GM18508 (cell line): ENCODE data around the gene SLC5A1.
"Not testable (repeated sequence)": the region's sequence is repeated elsewhere in the genome, so short reads cannot be mapped to it uniquely, and the experiment has no call there.

Experiments
- ATAC-seq: cut with Tn5 transposase; IDR thresholded peaks from one replicate; pipeline ENCODE4 v1.9.1; 2021; ENCODE audit warnings: moderate number of reproducible peaks; ENCODE audit not compliant: insufficient read depth, unreplicated experiment

Gene SLC5A1

DNA sequence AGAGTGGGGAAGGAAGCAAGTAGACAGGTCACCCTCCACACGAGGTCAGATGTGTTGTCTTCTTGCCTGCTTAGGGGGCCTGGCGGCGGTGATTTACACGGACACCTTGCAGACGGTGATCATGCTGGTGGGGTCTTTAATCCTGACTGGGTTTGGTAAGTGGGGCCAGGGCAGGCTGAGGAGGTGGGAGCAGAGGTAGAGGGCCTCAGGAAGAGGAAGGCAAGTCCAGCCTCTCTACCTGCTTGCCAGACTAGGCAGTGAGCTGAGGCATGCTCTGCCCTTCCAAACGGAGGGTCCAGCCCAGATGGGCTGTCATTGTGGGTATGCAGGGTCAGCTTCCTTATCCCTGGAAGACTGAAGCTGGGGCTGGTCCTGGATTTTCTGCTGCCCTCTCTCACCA is 39.9 kb downstream of the SLC5A1 start:
- ATAC-seq, result no peak

DNA sequence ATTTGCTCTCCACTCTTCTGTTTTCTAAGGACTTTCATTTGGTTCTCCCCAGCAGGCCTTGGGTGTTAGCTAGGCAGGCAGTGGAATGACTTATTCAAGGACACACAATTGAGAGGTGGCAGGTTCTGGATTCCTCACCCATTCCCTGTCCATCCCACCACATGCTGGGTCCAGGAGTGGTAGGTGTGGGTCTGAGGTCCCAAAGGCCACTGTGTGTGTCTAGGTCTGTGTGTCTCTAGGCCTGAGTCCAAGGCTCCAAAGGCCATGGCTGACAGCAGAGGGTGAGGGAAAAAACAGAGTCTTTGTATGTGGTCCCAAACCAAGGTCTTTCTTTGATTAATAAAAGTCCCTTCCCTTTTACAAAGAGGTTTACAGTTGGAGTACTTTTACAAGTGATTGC is 40.8 kb downstream of the SLC5A1 start:
- no peak for ATAC-seq

- no peak for ATAC-seq
These were observed 45.0 kb downstream of the SLC5A1 start for GRCh38 chr22:32088084-32088483.

- ATAC-seq, result no peak
These were observed 54.0 kb downstream of the SLC5A1 start for GRCh38 chr22:32097018-32097417.

DNA sequence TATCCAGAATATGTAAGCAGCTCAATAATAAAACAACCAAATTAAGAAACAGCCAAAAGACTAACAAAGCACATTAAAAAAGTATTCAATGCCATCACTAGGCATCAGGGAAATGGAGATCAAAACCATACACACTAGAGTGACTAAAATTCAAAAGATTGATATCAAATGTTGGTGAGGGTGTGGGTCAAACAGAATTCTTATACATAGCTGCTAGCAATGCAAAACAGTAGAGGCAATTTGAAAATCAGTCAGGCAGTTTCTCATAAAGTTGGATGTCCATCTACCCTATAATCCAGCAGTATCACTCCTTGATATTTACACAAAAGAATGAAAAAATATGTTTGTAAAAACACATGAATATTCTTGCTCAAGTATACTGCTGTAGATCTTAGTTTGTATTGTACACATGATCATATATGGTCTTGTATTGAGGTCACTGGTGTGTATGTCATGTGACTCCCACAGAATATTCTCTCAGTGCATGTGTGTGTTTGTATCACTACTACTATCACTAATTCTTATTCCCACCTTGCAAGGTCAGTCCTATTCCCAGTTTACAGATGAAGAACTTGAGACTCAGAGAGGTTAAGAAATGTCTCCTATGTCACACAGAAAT is 54.9 kb downstream of the SLC5A1 start:
- no peak for ATAC-seq

- ATAC-seq, result no peak
These were observed 57.6 kb downstream of the SLC5A1 start for GRCh38 chr22:32100711-32101110.

- ATAC-seq, result no peak
These were observed 60.7 kb downstream of the SLC5A1 start for GRCh38 chr22:32103658-32104315.

GRCh38 chr22:32106930-32107329 is 63.9 kb downstream of the SLC5A1 start:
- no peak for ATAC-seq

- no peak for ATAC-seq
These were observed 69.3 kb downstream of the SLC5A1 start for GRCh38 chr22:32112380-32112779.

- ATAC-seq, result no peak
These were observed 76.6 kb downstream of the SLC5A1 start for GRCh38 chr22:32119568-32120235.

GRCh38 chr22:32120603-32121002 is 77.5 kb downstream of the SLC5A1 start:
- no peak for ATAC-seq

GRCh38 chr22:32122899-32123298 is 79.8 kb downstream of the SLC5A1 start:
- ATAC-seq, result no peak

- ATAC-seq, result no peak
These were observed 80.6 kb downstream of the SLC5A1 start for GRCh38 chr22:32123657-32124056.

GRCh38 chr22:32127904-32128303 is 84.8 kb downstream of the SLC5A1 start:
- no peak for ATAC-seq

DNA sequence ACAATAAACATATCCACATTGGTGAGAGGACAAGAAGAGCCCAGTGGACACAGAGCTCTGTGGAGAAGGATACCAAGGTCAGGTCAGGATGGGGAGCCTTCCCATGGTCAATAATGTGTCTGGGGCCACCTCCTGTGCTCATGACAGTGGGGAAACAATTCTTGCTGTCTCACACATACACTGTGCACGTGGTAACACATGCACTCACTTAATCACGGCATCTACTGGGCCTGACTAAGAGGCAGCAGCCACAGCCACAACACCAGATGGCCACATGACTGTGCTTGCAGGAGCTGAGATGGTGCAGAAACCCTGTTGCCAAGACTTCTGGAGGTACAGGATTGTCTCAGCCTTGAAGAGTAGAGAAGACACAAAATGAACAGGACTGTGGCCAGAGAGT is 87.4 kb downstream of the SLC5A1 start:
- no peak for ATAC-seq

- no peak for ATAC-seq
These were observed 89.1 kb downstream of the SLC5A1 start for GRCh38 chr22:32132126-32132525.

DNA sequence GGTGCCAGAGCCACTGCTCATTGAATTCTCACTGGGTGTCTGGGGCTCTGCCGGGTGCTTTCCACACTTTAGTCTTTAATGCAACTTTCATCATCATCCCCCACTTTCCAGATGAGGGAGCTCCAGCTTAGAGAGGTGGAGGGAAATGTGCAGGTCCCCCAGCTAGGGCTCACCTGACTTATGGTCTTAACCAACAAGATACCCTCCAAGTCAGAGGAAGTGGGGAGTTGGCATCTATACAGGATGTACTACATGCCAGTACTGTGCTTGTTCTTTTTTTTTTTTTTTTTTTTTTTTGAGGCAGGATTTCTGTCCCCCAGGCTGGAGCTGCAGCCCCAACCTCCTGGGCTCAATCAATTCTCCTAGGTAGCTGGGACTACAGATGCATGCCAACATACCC is 89.7 kb downstream of the SLC5A1 start:
- ATAC-seq, result no peak

- not testable (repeated sequence) for ATAC-seq
These were observed 91.7 kb downstream of the SLC5A1 start for GRCh38 chr22:32134796-32135195.

DNA sequence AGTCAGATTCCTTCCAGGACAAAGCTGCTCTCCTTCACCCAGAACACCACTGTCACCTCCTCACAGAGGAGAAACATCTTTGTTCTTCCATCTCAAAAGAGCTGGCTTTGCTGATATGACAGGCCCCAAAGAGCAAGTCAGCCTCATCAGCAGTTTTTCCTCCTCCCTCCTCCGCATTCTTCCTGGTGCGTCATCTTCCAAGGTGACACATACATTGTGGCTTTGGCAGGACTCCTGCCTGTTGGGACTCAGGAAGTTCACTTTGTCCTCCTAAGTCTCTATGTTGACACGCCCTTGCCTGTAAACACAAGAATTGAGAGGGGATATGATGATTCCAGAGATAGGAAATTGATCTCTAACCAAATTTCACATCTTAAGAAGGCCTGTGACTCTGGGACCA is 92.9 kb downstream of the SLC5A1 start:
- ATAC-seq, result not testable (repeated sequence)

- not testable (repeated sequence) for ATAC-seq
These were observed 93.8 kb downstream of the SLC5A1 start for GRCh38 chr22:32136881-32137280.

DNA sequence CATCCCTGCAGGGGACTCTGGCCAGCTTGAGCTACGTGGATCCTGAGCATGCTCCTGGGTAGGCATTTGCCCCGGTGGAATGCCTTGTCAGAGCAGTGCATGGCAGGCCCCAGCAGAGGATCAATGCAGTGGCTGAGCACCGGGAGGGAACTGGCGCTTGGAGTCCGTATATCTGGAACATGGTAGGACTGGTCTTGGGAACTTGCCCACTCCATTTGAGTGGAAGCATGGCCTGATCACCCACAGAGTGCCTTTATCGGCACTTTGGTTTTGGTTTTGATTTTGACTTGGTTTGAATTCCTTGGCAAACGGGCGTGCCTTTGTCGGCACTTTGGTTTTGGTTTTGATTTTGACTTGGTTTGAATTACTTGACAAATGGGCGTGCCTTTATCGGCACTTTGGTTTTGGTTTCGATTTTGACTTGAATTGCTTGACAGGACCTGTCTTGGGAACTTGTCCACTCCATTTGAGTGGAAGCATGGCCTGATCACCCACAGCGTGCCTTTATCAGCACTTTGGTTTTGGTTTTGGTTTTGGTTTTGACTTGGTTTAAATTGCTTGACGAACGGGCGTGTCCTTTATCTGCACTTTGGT is 94.8 kb downstream of the SLC5A1 start:
- not testable (repeated sequence) for ATAC-seq
